ENCODE data around the gene B3GALT5. TPM values are rescaled to one million over a fixed set of nuclear protein-coding genes. Genes with fewer than 3 reads are reported as not detected.

Gene B3GALT5
- total RNA-seq, 4 donors from 2014 or later, result under 0.01 to 1.2 (median 0.74) TPM

GRCh38 chr21:39669485-39669884 lies 56.7 kb downstream of the B3GALT5 start:
- Histone ChIP-seq H3K4me1 (peaks cover 0 to 15% (median 0%) of the 10 kb centered on the region in 4 donors), H3K36me3 (no peaks in the 10 kb centered on the region), H3K27me3 (no peaks in the 10 kb centered on the region), H3K9me3 (no peaks in the 10 kb centered on the region), H3K27ac (replicated peaks in 1 of 4) (no peak overlapping the region), H3K4me3 (no peak overlapping the region)
- DNase-seq (ENCODE audit: extremely low spot score), result no peak
- 90% methylated on average over 9 of the region's 9 CpGs for WGBS
- TF ChIP-seq POLR2AphosphoS5 (IDR thresholded peaks at IDR 0.05) (no peak), CTCF (IDR thresholded peaks at IDR 0.05) (no peak), POLR2A (IDR thresholded peaks at IDR 0.05; ENCODE audit: low read depth) (no peak), EP300 (IDR thresholded peaks at IDR 0.05) (no peak)
- intact Hi-C loops (cut with DNase I), result no loop called here

GRCh38 chr21:39669976-39670661 lies 57.4 kb downstream of the B3GALT5 start:
- no peaks in the 10 kb centered on the region for H3K27me3 ChIP-seq
- no peak overlapping the region for H3K27ac ChIP-seq (replicated peaks in 1 of 4)
- intact Hi-C loops (cut with DNase I), result no loop called here
- H3K9me3 ChIP-seq, result no peaks in the 10 kb centered on the region
- WGBS, result 74% methylated on average over 8 of the region's 8 CpGs
- H3K36me3 ChIP-seq, result no peaks in the 10 kb centered on the region
- no peak overlapping the region for H3K4me3 ChIP-seq
- no peak for DNase-seq (ENCODE audit: extremely low spot score)
- H3K4me1 ChIP-seq, result peaks cover 0 to 18% (median 0%) of the 10 kb centered on the region in 4 donors
- TF ChIP-seq EP300 (IDR thresholded peaks at IDR 0.05) (no peak), CTCF (IDR thresholded peaks at IDR 0.05) (no peak), POLR2A (IDR thresholded peaks at IDR 0.05; ENCODE audit: low read depth) (no peak), POLR2AphosphoS5 (IDR thresholded peaks at IDR 0.05) (no peak)

- intact Hi-C loops (cut with DNase I), result no loop called here
- Histone ChIP-seq H3K36me3 (no peaks in the 10 kb centered on the region), H3K4me1 (peaks cover 0 to 24% (median 4%) of the 10 kb centered on the region in 4 donors), H3K27me3 (no peaks in the 10 kb centered on the region), H3K9me3 (no peaks in the 10 kb centered on the region), H3K4me3 (no peak overlapping the region), H3K27ac (replicated peaks in 1 of 4) (no peak overlapping the region)
- DNase-seq (ENCODE audit: extremely low spot score), result no peak
- TF ChIP-seq CTCF (IDR thresholded peaks at IDR 0.05), result no peak
- TF ChIP-seq EP300 (IDR thresholded peaks at IDR 0.05), result no peak
- no peak for TF ChIP-seq POLR2A (IDR thresholded peaks at IDR 0.05; ENCODE audit: low read depth)
- no peak for TF ChIP-seq POLR2AphosphoS5 (IDR thresholded peaks at IDR 0.05)
- WGBS, result 60% methylated on average over 2 of the region's 2 CpGs
Observed at GRCh38 chr21:39670701-39671100, 58.0 kb downstream of the B3GALT5 start.

DNA sequence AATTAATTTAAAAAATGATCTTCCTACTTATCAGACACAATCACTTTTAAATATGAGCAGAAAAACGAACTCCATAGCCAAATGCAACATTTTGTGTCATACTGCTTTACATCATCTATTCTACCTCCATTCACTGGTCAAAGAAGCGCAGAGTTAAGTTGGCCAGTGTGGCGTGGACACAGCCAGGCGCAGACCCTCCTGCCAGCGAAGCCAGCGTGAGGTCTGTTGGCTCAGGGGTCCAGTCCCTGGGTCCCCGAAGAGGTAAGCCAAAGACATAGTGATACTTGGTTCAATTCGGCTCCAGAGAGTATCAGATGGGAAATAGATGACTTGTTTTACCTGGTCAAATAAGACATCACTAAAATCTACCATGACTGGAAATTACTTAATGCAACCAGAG lies 59.2 kb downstream of the B3GALT5 start:
- intact Hi-C loops (cut with DNase I), result no loop called here
- no peak for DNase-seq (ENCODE audit: extremely low spot score)
- Histone ChIP-seq H3K9me3 (no peaks in the 10 kb centered on the region), H3K36me3 (no peaks in the 10 kb centered on the region), H3K27ac (replicated peaks in 1 of 4) (no peak overlapping the region), H3K27me3 (no peaks in the 10 kb centered on the region), H3K4me1 (peaks cover 5 to 36% (median 17%) of the 10 kb centered on the region in 4 donors), H3K4me3 (no peak overlapping the region)
- TF ChIP-seq CTCF (IDR thresholded peaks at IDR 0.05) (no peak), EP300 (IDR thresholded peaks at IDR 0.05) (no peak), POLR2A (IDR thresholded peaks at IDR 0.05; ENCODE audit: low read depth) (no peak), POLR2AphosphoS5 (IDR thresholded peaks at IDR 0.05) (no peak)
- 92% methylated on average over 8 of the region's 8 CpGs for WGBS

DNA sequence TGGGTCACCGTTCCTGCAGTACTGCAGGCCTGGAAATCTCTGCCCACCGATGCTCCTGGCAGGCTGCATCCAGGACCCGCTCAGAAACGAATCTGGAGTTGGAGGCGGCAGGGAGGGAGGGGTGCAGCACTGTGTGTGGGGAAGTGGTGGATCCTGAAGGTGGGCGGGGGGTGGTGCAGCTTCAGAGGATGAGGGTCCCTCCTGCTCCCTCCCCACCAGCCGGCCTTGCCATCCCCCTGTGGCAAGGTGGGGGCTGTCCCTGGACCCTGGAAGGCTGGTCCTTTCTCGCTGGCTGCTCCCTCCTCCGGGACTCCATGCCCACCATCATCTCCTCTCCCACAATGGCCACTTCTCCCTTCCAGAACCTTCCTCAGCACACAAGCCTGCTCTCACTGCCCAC lies 60.4 kb downstream of the B3GALT5 start:
- H3K36me3 ChIP-seq, result no peaks in the 10 kb centered on the region
- H3K4me3 ChIP-seq, result no peak overlapping the region
- no peak for DNase-seq (ENCODE audit: extremely low spot score)
- 88% methylated on average over 9 of the region's 9 CpGs for WGBS
- H3K27ac ChIP-seq (replicated peaks in 1 of 4), result no peak overlapping the region
- TF ChIP-seq POLR2AphosphoS5 (IDR thresholded peaks at IDR 0.05) (no peak), POLR2A (IDR thresholded peaks at IDR 0.05; ENCODE audit: low read depth) (no peak), CTCF (IDR thresholded peaks at IDR 0.05) (no peak), EP300 (IDR thresholded peaks at IDR 0.05) (no peak)
- H3K4me1 ChIP-seq, result peaks cover 6 to 40% (median 20%) of the 10 kb centered on the region in 4 donors
- H3K27me3 ChIP-seq, result no peaks in the 10 kb centered on the region
- no peaks in the 10 kb centered on the region for H3K9me3 ChIP-seq
- intact Hi-C loops (cut with DNase I), result no loop called here

All from esophagus muscularis mucosa (tissue), 4 donors.